ENCODE data around the gene EBF3.
"Not testable (repeated sequence)": the region's sequence is repeated elsewhere in the genome, so short reads cannot be mapped to it uniquely, and the experiment has no call there.

Gene EBF3

DNA sequence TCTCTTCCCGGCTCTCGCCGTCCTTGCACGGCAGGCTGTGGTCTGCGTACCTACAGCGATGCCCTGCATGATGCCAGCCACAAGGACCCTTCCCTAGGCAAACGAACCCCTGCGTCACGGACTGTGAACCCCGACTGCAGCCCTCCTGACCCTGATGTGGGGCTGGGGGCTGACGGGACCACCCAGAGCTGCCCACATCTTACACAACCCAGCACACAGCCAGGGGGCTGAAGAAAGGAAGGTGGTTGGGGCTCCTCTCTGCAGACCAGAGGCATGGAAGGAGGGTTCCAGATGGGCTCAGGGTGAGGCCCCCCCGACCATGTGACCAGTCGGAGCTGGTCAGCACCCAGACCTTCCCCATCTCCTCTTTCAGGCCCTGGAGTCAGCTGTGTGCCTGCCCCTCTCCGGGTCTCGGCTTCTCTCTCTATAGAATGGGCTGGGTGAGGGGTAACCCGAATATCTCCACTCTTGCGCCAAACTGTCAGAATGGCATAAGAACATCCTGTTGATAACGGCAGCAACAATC lies 41.4 kb downstream of the EBF3 start:
- no peak overlapping the region for H2BK5ac ChIP-seq (ENCODE audit: low read depth, low read length, poor library complexity, severe bottlenecking)
- no peak overlapping the region for H2AFZ ChIP-seq (ENCODE audit: low read depth, low read length)
- no peak for DNase-seq
- H4K91ac ChIP-seq (ENCODE audit: low read length) = no peak overlapping the region
- H2BK15ac ChIP-seq (ENCODE audit: low read depth, poor library complexity, severe bottlenecking) = no peak overlapping the region
- H2AK5ac ChIP-seq (ENCODE audit: low read length, severe bottlenecking) = no peak overlapping the region
- H2BK12ac ChIP-seq (ENCODE audit: low read length in 2 of 2) = no peak overlapping the region
- H3K27ac ChIP-seq (ENCODE audit: low read length, poor library complexity, severe bottlenecking) = no peak overlapping the region
- H3K14ac ChIP-seq (ENCODE audit: low read length in 2 of 2) = no peak overlapping the region
- H3K79me1 ChIP-seq (replicated peaks; ENCODE audit: low read length, poor library complexity, severe bottlenecking) = no peaks in the 10 kb centered on the region
- no peak overlapping the region for H3K9ac ChIP-seq (ENCODE audit: low read length)
- H3K4me2 ChIP-seq (ENCODE audit: low read length, poor library complexity, severe bottlenecking) = no peak overlapping the region
- WGBS = 96% methylated on average over 11 of the region's 18 CpGs
- no peaks in the 10 kb centered on the region for H3K9me3 ChIP-seq (ENCODE audit: control insufficient read depth, low read length)
- no peaks in the 10 kb centered on the region for H3K27me3 ChIP-seq (ENCODE audit: control insufficient read depth in 1 of 2, insufficient read depth in 1 of 2, low read length in 2 of 2)
- H3K36me3 ChIP-seq (ENCODE audit: control insufficient read depth in 1 of 2, insufficient read depth in 2 of 2, low read depth in 1 of 2, low read length in 2 of 2) = peaks cover 0 to 74% of the 10 kb centered on the region in 2 experiments
- no peak overlapping the region for H4K8ac ChIP-seq (ENCODE audit: low read length)
- no peak overlapping the region for H3K23ac ChIP-seq (ENCODE audit: low read length in 2 of 2)
- H3K18ac ChIP-seq (ENCODE audit: low read depth in 1 of 2, low read length in 2 of 2) = no peak overlapping the region
- H2BK120ac ChIP-seq (ENCODE audit: low read depth, low read length) = no peak overlapping the region
- H3K4ac ChIP-seq (ENCODE audit: low read depth in 1 of 2, low read length in 2 of 2) = no peak overlapping the region
- no peaks in the 10 kb centered on the region for H3K4me1 ChIP-seq (ENCODE audit: control insufficient read depth, insufficient read depth, low read depth, low read length)
- H3K4me3 ChIP-seq (ENCODE audit: insufficient read depth in 1 of 2, low read depth in 1 of 2, low read length in 2 of 2) = no peak overlapping the region

DNA sequence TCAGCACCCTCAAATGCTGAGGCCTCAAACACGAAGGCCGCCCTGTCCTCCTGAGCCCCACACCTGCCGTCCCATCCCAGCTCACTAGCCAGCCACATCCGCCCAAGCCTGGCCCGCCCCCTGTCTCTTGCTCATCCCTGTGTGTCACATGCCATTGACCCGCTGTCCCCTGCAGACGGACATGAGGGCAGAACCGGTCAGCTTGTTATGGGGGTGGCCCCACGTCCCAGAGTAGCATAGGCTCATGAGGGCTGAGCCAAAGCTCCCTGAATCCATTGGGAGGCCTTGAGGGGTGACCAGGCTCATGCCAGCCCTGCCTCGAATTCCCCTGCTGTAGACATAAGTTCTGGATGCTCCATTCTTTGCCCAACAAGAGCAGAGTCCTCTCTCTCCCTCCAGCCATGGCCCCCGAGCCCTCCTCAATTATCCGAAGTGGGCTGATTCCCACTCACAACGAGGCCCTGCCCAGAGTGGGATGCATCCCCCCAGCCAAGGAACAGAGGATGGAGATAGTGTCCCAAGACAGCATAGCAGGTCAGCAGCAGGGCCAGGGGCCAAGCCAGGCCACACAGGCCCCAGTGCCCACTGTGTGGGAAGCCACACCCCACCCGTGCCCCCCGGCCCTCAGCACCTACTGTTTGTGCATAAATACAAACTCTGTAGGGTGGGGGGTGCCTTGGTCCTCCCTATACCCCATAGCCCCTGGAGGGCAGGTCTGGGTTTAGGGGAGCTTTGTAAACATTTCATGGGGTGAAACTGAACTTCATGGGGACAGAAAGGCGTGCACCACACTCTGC lies 42.1 kb downstream of the EBF3 start:
- DNase-seq = no peak
- no peak overlapping the region for H2AFZ ChIP-seq (ENCODE audit: low read depth, low read length)
- no peak overlapping the region for H3K14ac ChIP-seq (ENCODE audit: low read length in 2 of 2)
- no peak overlapping the region for H2BK120ac ChIP-seq (ENCODE audit: low read depth, low read length)
- H2BK5ac ChIP-seq (ENCODE audit: low read depth, low read length, poor library complexity, severe bottlenecking) = no peak overlapping the region
- no peak overlapping the region for H3K18ac ChIP-seq (ENCODE audit: low read depth in 1 of 2, low read length in 2 of 2)
- no peak overlapping the region for H3K4me2 ChIP-seq (ENCODE audit: low read length, poor library complexity, severe bottlenecking)
- H2BK12ac ChIP-seq (ENCODE audit: low read length in 2 of 2) = no peak overlapping the region
- peaks cover 0 to 69% of the 10 kb centered on the region in 2 experiments for H3K36me3 ChIP-seq (ENCODE audit: control insufficient read depth in 1 of 2, insufficient read depth in 2 of 2, low read depth in 1 of 2, low read length in 2 of 2)
- H4K91ac ChIP-seq (ENCODE audit: low read length) = peak overlapping the region; percentile 39
- no peaks in the 10 kb centered on the region for H3K9me3 ChIP-seq (ENCODE audit: control insufficient read depth, low read length)
- no peak overlapping the region for H3K4me3 ChIP-seq (ENCODE audit: insufficient read depth in 1 of 2, low read depth in 1 of 2, low read length in 2 of 2)
- H3K23ac ChIP-seq (ENCODE audit: low read length in 2 of 2) = no peak overlapping the region
- no peaks in the 10 kb centered on the region for H3K4me1 ChIP-seq (ENCODE audit: control insufficient read depth, insufficient read depth, low read depth, low read length)
- H3K79me1 ChIP-seq (replicated peaks; ENCODE audit: low read length, poor library complexity, severe bottlenecking) = no peaks in the 10 kb centered on the region
- no peak overlapping the region for H3K27ac ChIP-seq (ENCODE audit: low read length, poor library complexity, severe bottlenecking)
- WGBS = 91% methylated on average over 16 of the region's 16 CpGs
- no peak overlapping the region for H2BK15ac ChIP-seq (ENCODE audit: low read depth, poor library complexity, severe bottlenecking)
- no peak overlapping the region for H2AK5ac ChIP-seq (ENCODE audit: low read length, severe bottlenecking)
- no peak overlapping the region for H4K8ac ChIP-seq (ENCODE audit: low read length)
- H3K9ac ChIP-seq (ENCODE audit: low read length) = no peak overlapping the region
- H3K4ac ChIP-seq (ENCODE audit: low read depth in 1 of 2, low read length in 2 of 2) = no peak overlapping the region
- H3K27me3 ChIP-seq (ENCODE audit: control insufficient read depth in 1 of 2, insufficient read depth in 1 of 2, low read length in 2 of 2) = no peaks in the 10 kb centered on the region

DNA sequence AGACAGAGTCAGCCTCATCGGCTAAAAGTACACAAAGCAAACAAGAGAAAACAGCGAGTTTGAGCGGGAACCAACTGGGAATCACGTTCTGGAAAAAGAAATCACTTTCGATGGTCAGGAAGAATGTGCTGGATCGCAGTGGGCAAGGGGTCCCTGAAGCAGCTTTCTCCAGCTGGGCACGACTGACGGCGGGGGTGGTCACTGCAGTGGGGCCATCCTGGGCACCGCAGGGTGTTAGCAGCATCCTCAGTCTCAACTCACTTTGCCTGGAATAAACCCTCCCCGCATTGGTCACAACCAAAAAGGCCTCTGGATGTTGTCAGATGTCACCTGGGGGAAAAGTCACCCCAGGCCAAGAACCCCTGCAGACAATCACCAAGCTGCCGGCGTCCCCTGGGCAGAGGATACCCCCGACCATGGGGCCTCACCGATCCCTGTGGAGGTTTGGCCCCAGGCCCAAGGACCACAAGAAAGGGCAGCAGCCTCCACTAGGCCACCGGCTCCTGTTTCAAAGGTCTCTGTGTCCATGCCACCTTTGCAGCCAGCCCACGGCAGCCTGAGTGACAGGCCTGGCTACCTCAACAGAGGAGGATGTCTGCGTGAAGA lies 42.9 kb downstream of the EBF3 start:
- H3K9ac ChIP-seq (ENCODE audit: low read length) = no peak overlapping the region
- H3K4me1 ChIP-seq (ENCODE audit: control insufficient read depth, insufficient read depth, low read depth, low read length) = no peaks in the 10 kb centered on the region
- H3K14ac ChIP-seq (ENCODE audit: low read length in 2 of 2) = no peak overlapping the region
- H3K36me3 ChIP-seq (ENCODE audit: control insufficient read depth in 1 of 2, insufficient read depth in 2 of 2, low read depth in 1 of 2, low read length in 2 of 2) = peaks cover 0 to 71% of the 10 kb centered on the region in 2 experiments
- H3K79me1 ChIP-seq (replicated peaks; ENCODE audit: low read length, poor library complexity, severe bottlenecking) = no peaks in the 10 kb centered on the region
- H3K4me3 ChIP-seq (ENCODE audit: insufficient read depth in 1 of 2, low read depth in 1 of 2, low read length in 2 of 2) = no peak overlapping the region
- H3K9me3 ChIP-seq (ENCODE audit: control insufficient read depth, low read length) = no peaks in the 10 kb centered on the region
- H3K23ac ChIP-seq (ENCODE audit: low read length in 2 of 2) = no peak overlapping the region
- no peak overlapping the region for H3K4me2 ChIP-seq (ENCODE audit: low read length, poor library complexity, severe bottlenecking)
- no peak overlapping the region for H3K18ac ChIP-seq (ENCODE audit: low read depth in 1 of 2, low read length in 2 of 2)
- no peak overlapping the region for H2BK15ac ChIP-seq (ENCODE audit: low read depth, poor library complexity, severe bottlenecking)
- no peak overlapping the region for H2AK5ac ChIP-seq (ENCODE audit: low read length, severe bottlenecking)
- no peak overlapping the region for H3K4ac ChIP-seq (ENCODE audit: low read depth in 1 of 2, low read length in 2 of 2)
- no peak overlapping the region for H3K27ac ChIP-seq (ENCODE audit: low read length, poor library complexity, severe bottlenecking)
- no peak overlapping the region for H2BK5ac ChIP-seq (ENCODE audit: low read depth, low read length, poor library complexity, severe bottlenecking)
- no peak overlapping the region for H2AFZ ChIP-seq (ENCODE audit: low read depth, low read length)
- H2BK120ac ChIP-seq (ENCODE audit: low read depth, low read length) = no peak overlapping the region
- WGBS = 90% methylated on average over 18 of the region's 18 CpGs
- no peaks in the 10 kb centered on the region for H3K27me3 ChIP-seq (ENCODE audit: control insufficient read depth in 1 of 2, insufficient read depth in 1 of 2, low read length in 2 of 2)
- no peak overlapping the region for H4K8ac ChIP-seq (ENCODE audit: low read length)
- no peak overlapping the region for H2BK12ac ChIP-seq (ENCODE audit: low read length in 2 of 2)
- no peak overlapping the region for H4K91ac ChIP-seq (ENCODE audit: low read length)
- no peak for DNase-seq

DNA sequence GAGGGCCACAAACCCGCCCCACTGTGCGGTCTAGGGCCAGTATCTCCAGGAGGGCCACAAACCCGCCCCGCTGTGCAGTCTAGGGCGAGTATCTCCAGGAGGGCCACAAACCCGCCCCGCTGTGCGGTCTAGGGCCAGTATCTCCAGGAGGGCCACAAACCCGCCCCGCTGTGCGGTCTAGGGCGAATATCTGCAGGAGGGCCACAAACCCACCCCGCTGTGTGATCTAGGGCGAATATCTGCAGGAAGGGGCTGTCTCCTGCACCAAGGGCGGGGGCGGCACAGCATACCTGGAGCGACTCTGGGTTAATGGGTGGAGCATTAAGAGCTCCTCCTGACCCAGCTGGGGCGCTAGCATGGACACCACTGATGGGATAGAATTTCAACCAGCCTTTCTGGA lies 43.9 kb downstream of the EBF3 start:
- H3K9ac ChIP-seq (ENCODE audit: low read length); H3K18ac ChIP-seq (ENCODE audit: low read depth in 1 of 2, low read length in 2 of 2); H3K4me3 ChIP-seq (ENCODE audit: insufficient read depth in 1 of 2, low read depth in 1 of 2, low read length in 2 of 2); H3K23ac ChIP-seq (ENCODE audit: low read length in 2 of 2); H2BK120ac ChIP-seq (ENCODE audit: low read depth, low read length); H3K9me3 ChIP-seq (ENCODE audit: control insufficient read depth, low read length); H3K4ac ChIP-seq (ENCODE audit: low read depth in 1 of 2, low read length in 2 of 2); H3K14ac ChIP-seq (ENCODE audit: low read length in 2 of 2); H3K4me1 ChIP-seq (ENCODE audit: control insufficient read depth, insufficient read depth, low read depth, low read length); H4K91ac ChIP-seq (ENCODE audit: low read length); H2BK5ac ChIP-seq (ENCODE audit: low read depth, low read length, poor library complexity, severe bottlenecking); DNase-seq; H4K8ac ChIP-seq (ENCODE audit: low read length); H2BK12ac ChIP-seq (ENCODE audit: low read length in 2 of 2); H2AK5ac ChIP-seq (ENCODE audit: low read length, severe bottlenecking); H2AFZ ChIP-seq (ENCODE audit: low read depth, low read length); H3K27ac ChIP-seq (ENCODE audit: low read length, poor library complexity, severe bottlenecking); H3K4me2 ChIP-seq (ENCODE audit: low read length, poor library complexity, severe bottlenecking); H3K27me3 ChIP-seq (ENCODE audit: control insufficient read depth in 1 of 2, insufficient read depth in 1 of 2, low read length in 2 of 2); H2BK15ac ChIP-seq (ENCODE audit: low read depth, poor library complexity, severe bottlenecking); H3K79me1 ChIP-seq (replicated peaks; ENCODE audit: low read length, poor library complexity, severe bottlenecking): not testable (repeated sequence)
- peaks cover 0 to 75% of the 10 kb centered on the region in 2 experiments for H3K36me3 ChIP-seq (ENCODE audit: control insufficient read depth in 1 of 2, insufficient read depth in 2 of 2, low read depth in 1 of 2, low read length in 2 of 2)
- WGBS = 96% methylated on average over 18 of the region's 18 CpGs
